NCI-H2196 (cell line): Measurements from ENCODE around the gene GABARAP.
A peak's percentile ranks its signal among the peaks of the same experiment; 100 is the strongest.

Experiments used
- DNase-seq: peaks from one replicate; lab custom pipeline; 2025; ENCODE audit not compliant: unreplicated experiment; lab: John Stamatoyannopoulos, UW

GABARAP gene

GRCh38 chr17:7208754-7209460 lies 33.3 kb downstream of the GABARAP start:
- no peak for DNase-seq

- DNase-seq: no peak
Observed at GRCh38 chr17:7208027-7208571, 34.1 kb downstream of the GABARAP start.

- DNase-seq: no peak
Observed at GRCh38 chr17:7207120-7208001, 34.9 kb downstream of the GABARAP start.

- DNase-seq: no peak
Observed at GRCh38 chr17:7205561-7205960, 36.7 kb downstream of the GABARAP start.

GRCh38 chr17:7204828-7205461 lies 37.3 kb downstream of the GABARAP start:
- DNase-seq: peak; percentile 81

- DNase-seq: no peak
Observed at GRCh38 chr17:7204336-7204735, 37.9 kb downstream of the GABARAP start.

GRCh38 chr17:7203391-7203790 lies 38.9 kb downstream of the GABARAP start:
- no peak for DNase-seq

- no peak for DNase-seq
Observed at GRCh38 chr17:7196651-7197401, 45.4 kb downstream of the GABARAP start.

- no peak for DNase-seq
Observed at GRCh38 chr17:7195971-7196370, 46.3 kb downstream of the GABARAP start.

GRCh38 chr17:7192271-7192937 lies 49.8 kb downstream of the GABARAP start:
- DNase-seq: no peak

GRCh38 chr17:7191571-7192270 lies 50.5 kb downstream of the GABARAP start:
- peak; percentile 1 for DNase-seq

- no peak for DNase-seq
Observed at GRCh38 chr17:7191069-7191468, 51.2 kb downstream of the GABARAP start.

GRCh38 chr17:7190276-7190917 lies 51.9 kb downstream of the GABARAP start:
- no peak for DNase-seq
